Activated naive CD8-positive, alpha-beta T cell treated with anti-CD3 and anti-CD28 coated beads, Interleukin-2, amount 50 U/mL, for 24 hours (primary cell): Measurements from ENCODE around the gene GFM2.
"Not testable (repeated sequence)": the region's sequence is repeated elsewhere in the genome, so short reads cannot be mapped to it uniquely, and the experiment has no call there.

Experiments
- ATAC-seq: fragments of 150-1000 bp; cut with Tn5 transposase; one replicate; pipeline ENCODE4 v1.10.0; 2021
- DNase-seq: peaks from one replicate; pipeline ENCODE4 v3.0.0; 2021
- H3K27ac Mint-ChIP-seq: one replicate; pipeline ENCODE4 v1.8.0; 2021; ENCODE audit warnings: mild to moderate bottlenecking, mixed read lengths
- H3K27me3 Mint-ChIP-seq: one replicate; pipeline ENCODE4 v1.8.0; 2021; ENCODE audit warnings: mixed read lengths
- H3K36me3 Mint-ChIP-seq: one replicate; pipeline ENCODE4 v1.8.0; 2021; ENCODE audit warnings: low read depth, mixed read lengths
- H3K4me1 Mint-ChIP-seq: one replicate; pipeline ENCODE4 v1.8.0; 2021; ENCODE audit warnings: mixed read lengths
- H3K4me3 Mint-ChIP-seq: one replicate; pipeline ENCODE4 v1.8.0; 2021; ENCODE audit warnings: mild to moderate bottlenecking, moderate library complexity, mixed read lengths
- H3K9me3 Mint-ChIP-seq: one replicate; pipeline ENCODE4 v1.8.0; 2021; ENCODE audit warnings: mixed read lengths

Gene GFM2

GRCh38 chr5:74678123-74678522 is 88.8 kb downstream of the GFM2 start:
- H3K4me3 Mint-ChIP-seq, H3K4me1 Mint-ChIP-seq: not testable (repeated sequence)

GRCh38 chr5:74676466-74676865 is 90.5 kb downstream of the GFM2 start:
- not testable (repeated sequence) for H3K9me3 Mint-ChIP-seq, H3K4me3 Mint-ChIP-seq, H3K36me3 Mint-ChIP-seq, DNase-seq, ATAC-seq, H3K4me1 Mint-ChIP-seq, H3K27ac Mint-ChIP-seq
- H3K27me3 Mint-ChIP-seq, result peaks cover 12% of the 10 kb centered on the region

More at GRCh38 chr5:74678123-74678522, 88.8 kb downstream of the GFM2 start:
- H3K27ac Mint-ChIP-seq, ATAC-seq, H3K27me3 Mint-ChIP-seq, H3K36me3 Mint-ChIP-seq, DNase-seq, H3K9me3 Mint-ChIP-seq: not testable (repeated sequence)

- Mint-ChIP-seq H3K9me3 (no peaks in the 10 kb centered on the region), H3K4me1 (no peaks in the 10 kb centered on the region), H3K27me3 (peaks cover 7% of the 10 kb centered on the region), H3K27ac (no peak overlapping the region), H3K4me3 (no peak overlapping the region), H3K36me3 (no peaks in the 10 kb centered on the region)
- no peak for ATAC-seq
- DNase-seq, result no peak
Observed at GRCh38 chr5:74673011-74673790, 93.7 kb downstream of the GFM2 start.

- no peak overlapping the region for H3K4me3 Mint-ChIP-seq
- H3K4me1 Mint-ChIP-seq, result no peaks in the 10 kb centered on the region
Observed at GRCh38 chr5:74672215-74672877, 94.6 kb downstream of the GFM2 start.

More at GRCh38 chr5:74672215-74672877, 94.6 kb downstream of the GFM2 start:
- DNase-seq (no peak), ATAC-seq (no peak)
- Mint-ChIP-seq H3K27me3 (peaks cover 8% of the 10 kb centered on the region), H3K36me3 (no peaks in the 10 kb centered on the region), H3K27ac (no peak overlapping the region), H3K9me3 (no peaks in the 10 kb centered on the region)
